DND-41 (cell line): ENCODE measurements around the gene TPD52L1.

Experiments used
- CTCF ChIP-seq: IDR thresholded peaks from 2 replicates; pipeline ENCODE4 v1.5.1; 2012; ENCODE audit warnings: borderline replicate concordance, low read length, moderate library complexity, mild to moderate bottlenecking; ENCODE audit not compliant: poor library complexity, severe bottlenecking; ENCODE audit errors: extremely low read depth
- EZH2 ChIP-seq: IDR thresholded peaks from 3 replicates; pipeline ENCODE4 v1.6.1; 2012; ENCODE audit warnings: borderline replicate concordance, low read depth, mild to moderate bottlenecking, moderate library complexity, low read length, inconsistent platforms; ENCODE audit not compliant: severe bottlenecking

- TF ChIP-seq CTCF = no peak
- no peak for TF ChIP-seq EZH2
Observed at GRCh38 chr6:125220712-125221111, 67.1 kb downstream of the TPD52L1 start.
